Stimulated activated CD8-positive, alpha-beta memory T cell treated with anti-CD3 and anti-CD28 coated beads, Interleukin-12 subunit alpha, Interleukin-12 subunit beta, amount 100 ng/mL, for 4 hours (primary cell): Measurements from ENCODE around the gene PLK2.

Experiments
- DNase-seq: peaks from one replicate; pipeline ENCODE4 v3.0.0-alpha.2; 2020; ENCODE audit warnings: low read depth

The PLK2 gene

DNA sequence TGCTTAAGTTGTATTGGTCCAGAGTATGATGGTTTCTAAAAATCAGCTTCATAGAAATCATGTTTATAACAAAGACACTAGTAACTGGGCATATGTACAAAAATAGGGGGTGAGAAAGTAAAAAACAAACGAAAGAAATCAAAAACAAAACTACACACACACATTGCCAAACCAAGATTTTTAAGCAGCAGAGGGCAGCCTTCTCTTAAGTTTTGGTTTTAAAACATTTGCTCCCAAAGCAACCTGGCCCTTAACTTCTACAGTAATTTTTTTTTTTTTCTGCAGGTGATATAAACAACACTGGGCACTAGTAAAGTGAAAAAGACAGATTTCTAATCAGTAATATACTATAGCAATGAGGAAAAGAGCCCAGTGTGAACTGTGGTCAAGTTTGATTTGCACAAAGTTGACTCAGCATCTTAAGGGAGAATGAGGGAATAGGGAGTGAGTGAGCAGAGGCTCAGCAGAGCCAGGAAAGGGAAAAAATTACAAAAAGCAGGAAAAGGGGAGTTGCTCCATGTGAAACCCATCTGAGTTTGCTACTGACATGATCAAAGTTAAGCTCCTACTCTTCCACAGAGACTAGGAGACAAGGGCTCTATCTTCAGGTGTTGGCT is 18.0 kb upstream of the PLK2 start:
- DNase-seq = no peak

DNA sequence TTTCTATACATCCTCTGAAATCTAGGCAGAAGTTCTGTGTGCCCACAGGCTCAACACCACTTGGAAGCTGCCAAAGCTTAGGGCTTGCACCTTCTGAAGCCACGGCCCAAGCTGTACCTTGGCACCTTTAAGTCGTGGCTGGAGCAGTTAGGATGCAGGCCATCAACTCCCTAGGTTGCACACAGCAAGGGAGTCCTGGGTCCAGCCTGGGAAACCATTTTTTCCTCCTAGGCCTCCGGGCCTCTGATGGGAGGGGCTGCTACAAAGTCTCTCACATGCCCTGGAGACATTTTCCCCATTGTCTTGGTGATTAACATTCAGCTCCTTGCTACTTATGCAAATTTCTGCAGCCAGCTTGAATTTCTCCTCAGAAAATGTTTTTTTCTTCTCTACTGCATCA is 15.5 kb upstream of the PLK2 start:
- no peak for DNase-seq

DNA sequence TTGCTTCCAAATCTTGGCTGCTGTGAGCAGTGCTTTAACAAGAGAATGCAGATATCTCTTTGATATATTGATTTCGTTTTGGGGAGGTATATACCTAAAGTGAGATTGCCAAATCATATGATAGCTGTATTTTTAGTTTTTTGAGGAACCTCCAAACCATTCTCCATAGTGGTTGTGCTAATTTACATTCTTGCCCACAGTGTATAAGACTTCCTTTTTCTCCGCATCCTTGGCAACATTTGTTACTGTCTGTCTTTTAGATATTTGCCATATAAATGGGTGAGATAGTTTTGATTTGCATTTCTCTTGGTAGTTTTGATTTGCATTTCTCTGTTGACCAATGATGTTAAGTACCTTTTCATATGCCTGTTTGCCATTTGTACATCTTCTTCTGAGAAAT is 10.0 kb upstream of the PLK2 start:
- DNase-seq = no peak

DNA sequence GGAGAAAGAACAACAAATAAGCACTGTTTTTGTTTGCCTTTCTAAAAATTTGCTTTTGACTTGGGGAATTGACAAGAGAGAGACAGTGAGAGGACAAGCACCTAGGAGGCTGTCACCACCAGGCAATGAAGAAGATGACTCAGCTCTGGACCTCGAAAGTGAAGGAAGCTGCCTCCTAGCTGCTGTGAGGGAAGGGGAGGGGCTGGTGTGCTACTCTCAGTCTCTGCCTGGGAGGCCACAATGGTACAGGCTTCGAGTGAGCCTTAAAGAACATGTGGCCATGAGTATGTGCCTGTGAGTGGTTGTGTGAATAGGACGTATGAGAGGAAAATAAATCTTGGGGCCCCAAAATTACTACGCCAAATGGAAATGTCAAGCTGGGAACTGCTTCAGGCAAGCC is 7.1 kb upstream of the PLK2 start:
- no peak for DNase-seq

DNA sequence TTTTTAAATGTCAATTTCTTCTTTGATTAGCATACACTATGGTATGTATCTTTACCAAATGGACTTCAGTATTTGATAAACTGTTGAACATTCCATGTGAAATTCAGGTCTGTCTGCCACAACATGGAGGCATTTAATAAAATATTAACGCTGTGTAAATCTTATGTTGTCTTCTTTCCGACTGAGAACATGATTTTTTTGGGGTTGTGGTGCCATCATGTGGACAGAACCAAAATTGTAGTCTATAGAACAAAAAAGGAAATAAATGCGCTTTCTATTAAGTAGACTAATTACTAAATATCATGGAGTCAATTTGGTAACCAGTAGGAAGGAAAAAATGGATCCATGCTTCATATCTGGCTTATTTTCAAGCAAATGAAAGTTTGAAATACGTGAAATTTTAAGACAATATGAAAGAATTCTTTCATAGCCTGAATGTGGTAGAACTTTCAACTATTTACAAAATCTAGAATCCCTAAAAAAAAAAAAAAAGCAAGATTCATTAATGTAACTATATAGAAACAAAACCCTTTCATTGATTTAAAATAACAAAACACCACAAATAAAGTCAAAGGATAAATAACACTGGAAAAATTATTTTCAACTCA is 2.8 kb upstream of the PLK2 start:
- DNase-seq = no peak

DNA sequence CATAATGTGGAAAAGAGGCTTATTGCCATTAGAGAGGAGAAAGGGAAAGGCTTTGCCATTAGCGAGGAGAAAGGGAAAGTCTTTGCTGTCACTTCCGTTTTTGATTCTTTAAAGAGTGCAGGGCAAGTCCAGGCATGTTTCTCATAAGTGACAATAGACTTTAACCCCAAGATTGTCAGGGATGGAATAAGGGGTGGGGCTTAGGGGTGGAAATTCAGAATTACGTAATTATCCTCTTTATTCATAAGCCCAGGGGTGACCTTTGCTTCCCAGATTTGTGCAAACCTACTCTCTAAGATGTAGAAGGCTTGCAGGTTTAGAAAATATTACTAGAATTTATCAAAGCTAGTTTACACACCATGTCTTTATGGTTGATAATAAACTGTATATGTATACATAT is 2.3 kb upstream of the PLK2 start:
- DNase-seq = no peak

DNA sequence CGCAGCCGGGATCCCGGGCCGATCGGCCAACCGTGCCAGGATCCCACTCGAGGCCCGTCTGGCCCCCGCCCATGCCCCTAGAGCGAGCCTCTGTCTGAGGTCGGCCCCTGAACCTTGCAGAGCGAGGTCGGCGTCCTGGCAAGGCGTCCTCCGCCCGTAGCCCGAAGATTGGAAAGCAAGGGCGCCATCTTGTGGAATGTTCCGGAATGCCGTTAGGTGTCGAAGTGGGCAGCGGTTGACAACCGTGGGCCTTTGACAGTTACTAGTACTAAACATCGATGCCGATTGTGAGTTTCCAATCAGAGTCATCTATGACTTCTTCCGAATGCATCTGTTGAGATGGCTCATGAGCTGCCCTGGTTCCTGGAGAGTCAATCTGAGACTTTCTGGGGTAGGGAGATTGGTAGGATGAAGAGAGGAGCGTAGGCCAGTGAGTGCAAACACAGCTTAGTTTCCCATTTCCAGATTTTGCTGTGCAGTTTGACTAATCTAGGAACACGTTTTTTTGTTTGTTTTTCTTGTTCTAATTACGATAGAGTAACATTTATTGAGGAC is 923 bp upstream of the PLK2 start:
- DNase-seq = peak; percentile 76

DNA sequence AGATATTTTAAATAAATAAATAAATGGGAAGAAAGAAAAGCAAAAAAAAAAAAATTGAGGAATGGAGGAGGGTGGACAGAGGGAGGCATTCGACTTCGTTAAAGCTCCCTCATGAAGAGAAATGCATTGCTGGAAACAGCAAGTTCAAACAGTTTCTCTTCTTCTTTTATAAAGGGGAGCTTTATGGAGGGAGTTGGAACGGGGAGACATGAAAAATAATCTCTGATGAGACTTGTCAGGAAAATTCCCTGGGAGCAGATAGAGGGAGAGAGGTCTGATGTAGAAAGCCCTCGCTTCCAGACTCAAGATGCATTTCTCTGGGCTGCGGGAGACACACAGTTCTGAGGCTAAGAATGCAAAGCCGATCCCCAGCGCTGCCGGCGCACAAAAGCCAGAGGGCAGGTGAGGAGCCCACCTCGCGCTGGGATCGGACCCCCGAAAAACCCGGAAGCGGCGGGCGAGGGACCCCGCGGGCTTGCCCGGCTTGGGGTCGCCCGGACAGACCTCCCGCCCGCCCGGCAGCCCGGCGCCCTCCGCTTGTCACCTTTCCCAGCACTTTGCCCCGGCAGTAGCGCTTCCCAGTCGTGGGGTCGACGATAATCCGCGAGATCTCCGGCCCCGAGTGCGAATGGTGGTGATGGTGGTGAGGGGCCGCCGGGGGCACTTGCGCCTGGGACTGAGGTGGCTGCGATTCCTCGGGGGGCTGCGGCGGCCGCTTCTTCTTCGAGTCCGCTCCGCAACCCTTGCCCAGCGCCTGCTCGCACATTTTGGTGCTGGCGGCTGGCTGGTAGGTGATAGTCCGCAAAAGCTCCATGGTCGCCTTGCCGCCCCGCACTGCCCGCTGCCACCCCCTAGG is 512 bp downstream of the PLK2 start:
- DNase-seq = no peak

DNA sequence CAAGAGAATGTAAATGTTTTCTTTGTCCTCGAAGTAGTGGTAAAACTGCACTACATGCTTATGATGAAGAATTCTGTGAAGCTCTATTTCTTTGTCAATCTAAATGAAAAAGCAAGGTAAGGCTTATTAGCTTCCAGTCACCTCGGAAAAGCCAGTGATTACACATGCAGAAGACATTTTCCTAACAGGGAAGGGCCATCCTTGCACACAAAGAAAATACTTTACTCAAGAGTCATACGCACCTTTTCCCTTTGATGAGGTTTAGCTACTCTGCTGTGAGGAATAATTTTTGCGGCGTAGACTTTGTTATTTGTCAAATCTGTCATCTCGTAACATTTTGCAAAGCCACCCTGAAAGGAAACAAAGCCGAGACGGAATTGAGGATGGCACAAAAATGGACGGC is 1.1 kb downstream of the PLK2 start:
- no peak for DNase-seq

DNA sequence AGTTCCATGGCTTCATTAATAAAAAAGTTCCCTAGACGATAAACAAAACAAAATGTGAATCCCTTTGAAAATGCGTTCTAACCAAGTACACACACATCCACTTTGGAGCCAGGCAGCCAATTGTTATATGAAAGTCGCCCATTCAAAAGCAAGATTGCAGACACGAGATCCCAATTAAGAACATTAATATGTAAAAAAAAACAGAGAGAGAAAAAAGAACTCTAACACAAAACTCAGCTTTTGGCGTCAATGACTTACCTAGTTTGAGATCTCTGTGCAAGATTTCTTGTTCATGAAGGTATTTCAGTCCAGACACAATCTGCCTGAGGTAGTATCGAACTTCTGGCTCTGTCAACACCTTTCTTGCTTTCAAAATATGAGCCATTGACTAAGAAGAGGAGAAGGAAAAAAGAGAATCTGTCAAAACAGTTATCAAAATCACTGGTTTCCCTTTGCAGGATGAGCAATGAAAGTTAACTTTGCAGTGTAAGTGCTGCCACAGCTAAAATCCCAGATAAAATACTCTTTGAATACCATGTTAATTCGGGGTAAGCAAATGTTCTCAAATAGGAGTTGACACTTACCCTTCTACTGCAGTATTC is 1.6 kb downstream of the PLK2 start:
- DNase-seq = no peak

DNA sequence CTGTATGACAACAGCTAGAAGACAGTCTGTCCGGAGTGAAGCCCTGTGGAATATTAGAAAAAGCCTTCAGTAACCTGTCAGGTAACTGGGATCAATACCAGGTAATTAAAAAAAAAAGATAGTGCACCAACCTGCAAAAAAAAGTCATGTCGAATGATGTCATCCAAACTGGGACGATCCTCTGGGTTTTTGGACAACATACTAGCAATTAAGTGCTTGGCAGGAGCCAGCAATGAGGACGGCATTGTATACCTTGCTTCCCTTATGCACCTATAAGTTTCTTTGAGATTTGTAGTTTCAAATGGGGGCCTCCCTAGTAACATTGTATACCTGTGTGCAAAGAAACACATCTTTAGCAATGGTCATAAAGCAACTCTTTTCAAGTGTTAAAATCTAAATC is 2.8 kb downstream of the PLK2 start:
- DNase-seq = no peak

DNA sequence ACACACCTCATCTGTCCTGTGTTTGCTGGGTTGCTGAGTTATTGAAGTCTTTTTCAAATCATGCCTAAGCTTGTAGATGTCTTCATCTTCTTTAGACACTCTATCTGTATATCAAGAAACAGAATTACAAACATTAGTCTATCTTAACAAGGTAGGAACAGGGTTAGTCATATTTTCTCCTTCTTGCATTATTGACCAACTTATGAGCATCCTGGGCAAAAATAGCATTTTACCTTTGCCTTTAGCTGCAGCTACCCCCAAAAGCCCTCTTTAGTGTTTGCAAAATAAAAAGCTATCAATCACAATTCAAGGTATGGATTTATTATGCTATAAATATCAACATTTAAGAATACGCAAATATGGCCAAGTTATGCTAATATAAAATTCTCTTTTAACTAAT is 3.4 kb downstream of the PLK2 start:
- DNase-seq = no peak

DNA sequence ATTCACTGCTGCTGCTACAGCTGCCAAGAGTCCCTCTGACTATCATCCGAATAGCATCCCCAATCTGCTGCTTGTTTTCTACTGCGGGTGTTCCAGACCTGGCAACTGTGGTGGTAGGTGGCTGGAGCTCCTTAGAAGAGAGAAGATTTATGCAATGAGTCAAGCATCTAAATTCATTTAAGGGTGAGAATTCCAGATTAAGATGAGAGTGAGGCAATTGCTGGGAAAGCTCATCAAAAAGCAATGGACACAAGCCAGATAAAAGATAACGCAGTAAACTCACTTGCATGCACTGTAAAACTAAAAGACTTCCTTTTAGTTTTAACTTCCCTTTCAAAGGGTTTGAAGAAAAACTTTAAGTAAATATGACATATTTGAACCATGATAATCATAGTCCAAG is 3.9 kb downstream of the PLK2 start:
- no peak for DNase-seq

DNA sequence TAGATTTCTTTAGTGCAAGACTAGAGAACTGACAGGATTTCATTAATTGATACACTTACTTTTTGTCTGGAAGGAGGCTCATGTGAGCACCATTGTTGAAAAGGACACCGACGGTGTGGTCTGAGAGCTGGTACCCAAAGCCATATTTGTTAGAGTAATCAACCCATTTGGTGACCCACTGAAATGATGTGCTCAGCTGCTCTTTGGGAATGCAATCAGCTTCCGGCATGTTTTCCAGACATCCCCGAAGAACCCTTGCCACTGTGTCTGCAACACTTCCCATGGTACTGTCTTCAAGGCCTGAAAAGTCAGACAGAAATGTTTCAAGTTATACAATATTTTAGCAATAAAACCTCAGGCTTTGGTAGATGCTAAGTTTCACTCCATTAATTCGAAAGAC is 4.4 kb downstream of the PLK2 start:
- DNase-seq = no peak

DNA sequence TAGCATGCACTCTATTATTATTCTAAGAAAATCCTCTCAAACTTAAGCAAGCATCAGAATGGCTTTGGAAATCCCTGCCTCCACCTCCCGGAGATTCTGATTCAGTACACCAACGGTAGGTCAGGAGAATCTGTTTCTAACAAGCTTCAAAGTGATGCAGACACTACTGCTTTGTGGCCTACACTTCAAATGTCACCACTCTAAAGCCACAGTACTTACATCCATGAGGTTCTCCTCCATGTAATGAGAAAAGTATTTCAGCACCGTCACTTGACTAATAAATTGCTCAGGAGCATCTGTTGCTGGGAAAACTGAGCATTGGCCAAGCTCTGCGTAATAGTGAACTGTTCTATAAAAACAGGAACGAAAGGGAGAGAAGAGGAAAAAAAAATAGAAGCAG is 4.8 kb downstream of the PLK2 start:
- no peak for DNase-seq

DNA sequence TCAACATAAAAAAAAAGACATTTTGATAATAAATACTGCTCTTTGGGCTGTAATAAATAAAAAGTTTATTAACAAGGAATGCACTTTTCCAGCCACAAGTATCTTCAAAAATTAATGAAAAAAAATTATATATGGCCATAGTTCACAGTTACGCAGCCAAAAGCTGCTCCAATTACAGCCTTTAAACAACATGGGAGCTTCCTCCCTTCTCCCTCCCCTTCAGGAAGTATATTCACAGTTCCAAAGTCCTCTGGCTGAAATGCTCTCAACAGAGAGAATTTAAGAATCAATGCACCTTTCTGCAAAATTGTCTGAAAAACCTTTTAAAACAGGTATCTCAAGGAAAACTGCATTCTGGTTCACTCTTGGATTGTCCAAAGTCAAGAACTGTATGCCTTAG is 5.9 kb downstream of the PLK2 start:
- DNase-seq = no peak

DNA sequence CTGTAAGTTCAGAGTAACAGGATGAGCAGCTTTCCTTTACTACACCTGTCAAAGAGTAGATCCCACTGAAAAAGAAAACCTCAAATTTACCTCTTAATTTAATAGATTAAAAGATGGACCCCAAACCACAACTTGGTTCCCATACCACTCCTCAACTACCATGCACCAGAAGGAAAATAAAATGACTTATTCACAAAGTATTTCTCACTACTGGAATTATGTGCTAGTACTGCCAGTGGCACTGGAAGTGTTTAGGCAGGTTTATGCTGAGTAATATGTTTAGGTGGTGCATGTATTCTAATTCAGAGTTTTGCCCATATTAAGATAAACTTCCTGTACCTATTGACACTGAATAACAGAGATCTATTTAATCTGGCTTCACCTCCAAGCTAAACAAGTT is 6.6 kb downstream of the PLK2 start:
- DNase-seq = no peak

DNA sequence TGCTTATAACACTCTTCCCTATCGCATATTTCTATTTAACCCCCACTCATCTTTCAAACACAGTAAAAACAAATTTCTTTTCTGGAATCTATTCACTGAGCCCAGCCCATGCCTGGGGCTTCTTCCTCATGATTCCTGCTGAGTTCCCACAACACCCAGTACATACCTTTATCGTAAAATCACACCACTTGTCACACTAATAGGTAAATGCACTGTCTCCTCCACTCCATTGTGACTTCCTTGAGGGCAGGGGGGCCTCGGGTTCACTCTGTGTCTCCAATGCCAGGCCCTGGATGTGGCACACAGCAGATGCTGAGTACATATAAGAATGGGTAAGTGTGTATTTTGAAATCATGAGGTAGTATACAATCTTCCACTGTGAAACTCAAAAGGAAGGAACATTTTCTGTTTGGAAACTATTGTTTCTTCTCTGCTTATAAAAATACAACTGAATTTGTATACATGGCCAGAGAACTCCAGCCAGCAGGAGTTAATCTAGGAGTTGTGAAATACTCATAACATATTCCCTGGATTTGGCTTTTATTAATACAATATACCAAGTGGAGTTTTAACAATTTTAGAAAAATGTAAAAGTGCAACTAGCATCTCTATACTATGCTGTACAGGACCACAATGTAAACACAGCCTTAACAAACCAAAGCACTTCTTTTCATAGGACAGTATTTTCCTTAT is 7.2 kb downstream of the PLK2 start:
- no peak for DNase-seq

DNA sequence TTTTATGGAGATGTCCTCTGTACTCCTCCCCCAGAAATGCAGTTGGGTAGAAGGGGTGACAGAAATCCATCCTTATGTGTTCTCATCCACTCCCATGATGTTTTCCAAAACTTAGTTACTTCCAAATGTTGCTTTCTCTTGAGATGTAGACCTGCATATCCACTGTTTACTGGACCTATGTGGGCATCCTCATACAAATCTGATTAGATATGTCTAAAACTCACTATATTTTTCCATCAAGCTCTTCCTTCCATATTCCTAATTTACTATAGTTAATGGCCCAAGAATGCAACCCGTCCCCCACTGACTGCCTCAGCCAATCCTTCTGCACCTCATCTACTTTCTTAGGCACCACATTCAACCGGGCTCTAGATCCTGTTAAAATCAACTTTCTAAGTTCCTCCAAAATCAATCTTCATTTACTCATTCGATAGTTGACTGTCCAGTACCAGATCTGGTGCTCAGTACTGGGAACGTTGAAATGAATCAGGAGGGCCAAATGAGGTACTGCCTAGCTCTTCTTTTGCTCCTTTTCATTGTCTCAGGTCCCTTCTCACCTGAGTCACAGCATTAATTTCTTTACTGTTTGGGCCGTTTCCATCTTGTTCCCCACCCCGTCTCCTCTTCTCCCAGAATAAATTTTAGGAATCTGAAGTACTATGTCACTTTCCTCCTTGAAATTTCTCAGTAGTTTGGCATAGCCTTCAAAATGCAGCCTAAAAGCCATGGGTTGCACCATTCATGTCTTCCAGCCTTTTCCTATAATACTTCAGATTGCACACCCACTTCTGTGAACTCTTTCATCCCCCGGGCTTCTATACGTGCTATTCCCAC is 7.9 kb downstream of the PLK2 start:
- DNase-seq = no peak

DNA sequence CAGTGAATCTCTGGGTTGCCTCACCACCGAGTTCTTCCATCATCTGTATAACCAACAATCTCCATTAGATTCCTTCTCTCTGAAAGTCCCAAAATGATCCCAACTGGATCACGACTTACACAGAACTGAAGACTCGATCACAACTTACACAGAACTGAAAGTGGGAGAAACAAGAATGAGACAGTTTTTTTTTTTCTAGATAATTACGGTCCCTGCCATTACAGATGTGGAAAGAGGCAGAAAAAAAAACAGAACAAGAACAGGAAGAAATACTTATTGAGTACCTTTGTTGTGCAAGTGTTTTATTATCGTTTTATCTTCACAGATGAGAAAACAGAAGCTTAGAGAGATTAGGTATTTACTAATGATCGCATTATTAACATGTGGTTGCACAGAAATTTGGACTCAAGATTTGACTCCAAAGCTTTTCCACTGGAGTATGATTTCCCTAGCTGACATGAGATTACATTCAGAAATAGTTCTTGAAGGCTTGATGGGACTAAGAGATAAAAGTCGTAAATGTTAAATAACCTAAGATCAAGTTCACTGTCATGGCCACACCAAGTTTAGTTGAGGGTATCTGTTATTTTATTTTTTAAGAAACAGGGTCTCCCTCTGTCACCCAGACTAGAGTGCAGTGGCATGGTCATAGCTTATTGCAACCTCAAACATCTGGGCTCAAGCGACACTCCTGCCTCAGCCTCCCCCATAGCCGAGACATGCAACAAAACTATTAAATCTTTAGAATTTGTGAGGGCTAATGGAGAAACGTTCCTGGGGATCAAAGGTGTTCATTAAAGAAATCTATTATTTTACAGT is 8.9 kb downstream of the PLK2 start:
- no peak for DNase-seq
